Measurements from ENCODE around the gene SLC38A9.

DNA sequence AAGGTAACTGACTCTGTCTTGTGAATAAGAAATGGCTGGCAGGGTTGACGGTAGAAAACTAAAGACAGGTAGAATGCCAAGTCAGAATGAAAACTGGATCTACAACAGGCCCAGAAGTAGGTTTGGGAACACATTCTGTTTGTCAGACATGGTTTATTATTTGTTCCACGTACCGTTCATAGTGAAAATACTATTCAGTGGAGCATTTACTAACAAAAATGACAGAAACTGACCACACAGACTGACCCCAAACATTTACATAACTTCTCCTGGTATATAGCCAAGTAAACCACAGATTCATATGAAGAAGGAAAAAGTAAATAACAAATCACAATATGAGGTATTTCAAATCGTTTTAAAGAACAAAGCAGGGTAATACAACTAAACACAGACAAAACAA lies 73.7 kb downstream of the SLC38A9 start:
- TF ChIP-seq, protein P1, sequence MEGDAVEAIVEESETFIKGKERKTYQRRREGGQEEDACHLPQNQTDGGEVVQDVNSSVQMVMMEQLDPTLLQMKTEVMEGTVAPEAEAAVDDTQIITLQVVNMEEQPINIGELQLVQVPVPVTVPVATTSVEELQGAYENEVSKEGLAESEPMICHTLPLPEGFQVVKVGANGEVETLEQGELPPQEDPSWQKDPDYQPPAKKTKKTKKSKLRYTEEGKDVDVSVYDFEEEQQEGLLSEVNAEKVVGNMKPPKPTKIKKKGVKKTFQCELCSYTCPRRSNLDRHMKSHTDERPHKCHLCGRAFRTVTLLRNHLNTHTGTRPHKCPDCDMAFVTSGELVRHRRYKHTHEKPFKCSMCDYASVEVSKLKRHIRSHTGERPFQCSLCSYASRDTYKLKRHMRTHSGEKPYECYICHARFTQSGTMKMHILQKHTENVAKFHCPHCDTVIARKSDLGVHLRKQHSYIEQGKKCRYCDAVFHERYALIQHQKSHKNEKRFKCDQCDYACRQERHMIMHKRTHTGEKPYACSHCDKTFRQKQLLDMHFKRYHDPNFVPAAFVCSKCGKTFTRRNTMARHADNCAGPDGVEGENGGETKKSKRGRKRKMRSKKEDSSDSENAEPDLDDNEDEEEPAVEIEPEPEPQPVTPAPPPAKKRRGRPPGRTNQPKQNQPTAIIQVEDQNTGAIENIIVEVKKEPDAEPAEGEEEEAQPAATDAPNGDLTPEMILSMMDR (IDR thresholded peaks at IDR 0.05; ENCODE audit: borderline replicate concordance, extremely low read depth, low read length, poor library complexity, severe bottlenecking), result no peak
- no peak for TF ChIP-seq EZH2 (IDR thresholded peaks at IDR 0.05; ENCODE audit: borderline replicate concordance, low read depth, low read length, severe bottlenecking)

All from DND-41 (cell line).